GM18858 (cell line): Measurements from ENCODE around the gene TMEM232.
A peak's percentile ranks its signal among the peaks of the same experiment; 100 is the strongest.
"Not testable (repeated sequence)": the region's sequence is repeated elsewhere in the genome, so short reads cannot be mapped to it uniquely, and the experiment has no call there.

Source experiments
- ATAC-seq: cut with Tn5 transposase; IDR thresholded peaks from one replicate; pipeline ENCODE4 v1.9.1; 2021; ENCODE audit not compliant: unreplicated experiment

TMEM232 gene

DNA sequence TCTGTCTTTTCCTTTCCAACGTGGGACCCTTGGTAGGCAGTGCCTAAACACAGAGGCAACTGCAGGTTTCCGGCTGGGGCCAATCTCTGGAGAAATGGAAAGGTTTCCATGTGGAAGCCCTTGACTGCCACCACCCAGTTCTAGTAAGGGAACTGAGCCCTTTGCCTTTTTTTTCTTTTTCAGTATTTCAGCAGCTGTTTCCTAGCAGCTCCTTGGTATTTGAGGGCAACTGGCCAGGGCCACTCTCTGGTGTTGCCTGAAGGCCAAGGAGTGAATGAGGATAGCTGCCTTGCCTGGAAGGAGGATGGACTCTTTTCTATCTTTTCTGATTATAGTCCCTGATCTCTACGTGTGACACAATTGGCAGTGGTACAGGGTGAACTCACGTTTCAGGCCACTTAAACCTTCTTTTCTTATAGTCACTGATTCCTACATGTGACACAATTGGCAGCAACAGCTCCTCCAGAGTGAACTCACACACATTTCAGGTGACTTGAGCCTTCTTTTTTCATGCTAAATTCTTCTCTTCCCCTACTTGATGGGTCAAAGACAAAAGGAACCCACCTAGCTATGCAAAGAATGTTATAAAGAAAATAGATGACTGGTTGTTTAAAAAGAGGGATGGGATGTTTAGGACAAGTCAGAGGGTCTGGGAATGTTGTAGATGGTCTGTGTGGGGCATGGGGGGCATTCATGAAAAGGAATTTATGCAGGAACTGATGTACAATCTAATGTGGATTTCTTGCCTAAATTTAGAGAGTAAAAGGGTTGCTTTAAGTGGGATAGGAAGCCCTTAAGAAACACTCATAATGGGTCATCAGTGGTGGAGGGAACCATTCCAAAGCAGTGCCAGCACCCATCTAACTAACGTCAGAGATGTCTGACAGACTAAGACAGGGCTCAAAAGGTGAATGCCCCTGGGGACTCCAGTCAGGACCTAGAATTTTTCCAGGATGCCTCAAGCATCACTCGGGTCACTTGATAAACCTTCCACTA is 190.1 kb downstream of the TMEM232 start:
- no peak for ATAC-seq

GRCh38 chr5:110535146-110535545 is 191.3 kb downstream of the TMEM232 start:
- ATAC-seq, result not testable (repeated sequence)

DNA sequence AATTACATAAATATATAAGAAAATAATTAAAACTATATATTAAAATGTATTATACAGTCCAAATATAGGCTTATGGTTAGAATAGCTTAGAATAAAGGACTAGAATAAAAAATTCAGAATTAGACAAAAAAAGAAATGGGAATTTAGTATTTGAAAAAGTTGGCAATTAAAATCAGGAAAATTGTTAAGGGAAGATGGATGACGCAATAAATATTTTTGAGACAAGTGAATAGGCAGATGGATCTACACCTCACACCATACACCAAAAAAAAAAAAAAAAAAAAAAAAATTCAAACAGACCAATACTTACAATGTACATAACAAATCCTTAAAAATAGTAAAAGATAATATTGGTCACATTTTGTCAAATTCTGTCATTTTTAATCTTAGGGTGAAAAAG is 200.7 kb downstream of the TMEM232 start:
- ATAC-seq, result no peak

DNA sequence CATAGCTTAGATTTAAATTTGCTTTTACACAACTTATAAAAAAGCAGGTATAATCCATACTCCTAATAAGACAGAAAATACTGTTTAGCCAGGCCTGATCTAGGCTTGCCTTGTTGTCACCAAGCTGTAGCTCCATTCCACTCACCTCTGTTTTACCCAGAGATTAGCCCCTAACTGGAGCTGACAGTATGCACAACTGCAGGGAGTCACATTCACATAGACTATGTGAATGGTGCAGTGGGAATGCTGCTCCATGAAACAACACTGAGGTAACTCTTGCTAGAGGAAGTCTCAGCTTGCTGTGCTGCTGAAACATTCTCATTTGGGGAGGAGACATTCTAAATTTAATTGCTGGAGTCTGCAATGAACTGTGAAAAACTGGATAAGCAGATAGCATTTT is 209.1 kb downstream of the TMEM232 start:
- ATAC-seq, result no peak

DNA sequence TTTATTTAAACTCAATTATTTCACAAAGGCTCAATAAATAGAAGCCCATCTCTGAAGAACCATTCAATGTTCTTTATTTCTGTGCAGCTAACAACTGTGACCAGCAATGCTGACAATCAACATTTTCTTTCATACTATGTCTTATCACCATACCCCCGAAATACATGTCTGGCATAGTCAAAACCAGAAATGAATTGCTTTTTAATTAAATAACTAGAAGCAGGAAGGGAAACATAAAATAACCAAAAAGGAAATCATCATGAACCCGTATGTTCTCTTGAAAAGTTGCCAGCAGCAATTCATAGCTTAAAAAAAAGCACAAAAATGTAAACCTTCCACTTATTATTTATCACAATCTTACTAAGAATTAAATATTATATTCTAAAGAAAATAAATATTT is 212.4 kb downstream of the TMEM232 start:
- no peak for ATAC-seq

- no peak for ATAC-seq
Observed at GRCh38 chr5:110512266-110512665, 214.2 kb downstream of the TMEM232 start.

- ATAC-seq, result no peak
Observed at GRCh38 chr5:110510146-110510545, 216.3 kb downstream of the TMEM232 start.

DNA sequence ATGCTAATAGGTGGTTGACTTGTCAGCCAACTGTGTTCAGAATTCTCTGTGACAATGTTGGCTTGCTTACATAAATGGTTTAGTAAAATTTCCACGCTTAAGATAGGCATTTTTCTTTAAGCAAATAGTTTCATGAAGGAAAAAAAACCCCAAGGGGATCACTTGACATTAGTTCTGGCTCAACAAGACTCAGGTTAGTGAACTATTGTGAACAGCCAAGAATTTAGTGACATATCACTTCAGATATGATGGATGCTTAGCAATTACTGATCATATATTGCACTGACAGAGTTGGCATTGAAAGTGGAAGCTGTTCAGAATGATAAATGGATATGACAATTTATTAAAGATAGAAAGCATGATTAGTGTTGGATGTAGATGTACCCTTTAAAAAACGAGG is 218.5 kb downstream of the TMEM232 start:
- ATAC-seq, result no peak

DNA sequence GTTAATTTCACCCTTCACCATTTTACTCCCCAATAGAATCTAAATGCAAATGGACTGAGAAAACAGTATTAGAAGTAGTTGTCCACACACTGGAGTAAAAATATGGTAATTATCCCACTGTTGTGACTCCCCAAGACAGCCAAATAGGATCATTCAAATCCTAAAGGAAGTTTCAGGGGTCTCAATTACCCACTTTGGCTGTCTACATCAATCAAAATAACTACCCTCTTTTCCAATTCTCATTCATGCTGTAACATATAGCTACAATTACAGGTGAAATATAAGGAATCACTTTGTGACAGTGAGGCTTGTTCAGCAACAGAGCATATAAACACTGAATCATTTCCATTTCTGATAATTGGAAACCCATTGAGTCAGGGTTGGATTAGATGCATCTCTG is 220.1 kb downstream of the TMEM232 start:
- no peak for ATAC-seq

- no peak for ATAC-seq
Observed at GRCh38 chr5:110496276-110496675, 230.2 kb downstream of the TMEM232 start.

DNA sequence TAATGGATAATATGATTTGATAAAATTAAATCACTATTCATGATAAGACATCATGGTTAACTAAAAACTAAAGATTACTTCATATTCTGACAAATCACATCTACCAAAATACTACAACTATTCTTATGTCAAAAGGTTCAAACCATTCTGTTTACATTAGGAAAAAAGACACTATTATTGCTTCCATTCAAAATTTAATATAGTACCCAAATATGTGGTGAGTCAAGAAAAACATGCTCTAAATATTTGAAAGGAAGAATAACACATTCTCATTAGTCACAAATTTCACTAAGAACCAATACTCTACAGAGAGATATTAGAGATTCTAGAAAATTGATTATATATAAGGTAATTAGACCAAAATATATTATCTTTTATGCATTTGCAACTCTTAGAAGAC is 234.0 kb downstream of the TMEM232 start:
- ATAC-seq, result no peak

- no peak for ATAC-seq
Observed at GRCh38 chr5:110478895-110479294, 247.6 kb downstream of the TMEM232 start.

GRCh38 chr5:110477911-110478310 is 248.6 kb downstream of the TMEM232 start:
- no peak for ATAC-seq

DNA sequence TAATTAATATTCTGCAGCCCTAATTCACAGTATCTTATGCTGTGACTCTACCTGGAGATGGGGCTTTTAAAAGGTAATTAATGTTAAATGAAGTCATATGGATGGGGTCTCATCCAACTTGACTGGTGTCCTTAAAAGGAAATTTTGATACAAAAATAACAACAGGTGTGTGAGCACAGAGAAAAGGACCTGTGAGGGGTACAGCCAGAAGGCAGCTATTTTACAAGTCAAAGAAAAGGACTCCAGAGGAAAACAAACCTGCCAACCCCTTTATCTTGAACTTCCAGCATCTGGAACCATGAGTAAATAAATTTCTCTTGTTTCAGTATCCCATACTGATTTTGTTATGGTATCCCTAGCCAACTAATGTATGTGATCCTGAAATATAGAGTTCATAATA is 250.3 kb downstream of the TMEM232 start:
- ATAC-seq, result no peak

DNA sequence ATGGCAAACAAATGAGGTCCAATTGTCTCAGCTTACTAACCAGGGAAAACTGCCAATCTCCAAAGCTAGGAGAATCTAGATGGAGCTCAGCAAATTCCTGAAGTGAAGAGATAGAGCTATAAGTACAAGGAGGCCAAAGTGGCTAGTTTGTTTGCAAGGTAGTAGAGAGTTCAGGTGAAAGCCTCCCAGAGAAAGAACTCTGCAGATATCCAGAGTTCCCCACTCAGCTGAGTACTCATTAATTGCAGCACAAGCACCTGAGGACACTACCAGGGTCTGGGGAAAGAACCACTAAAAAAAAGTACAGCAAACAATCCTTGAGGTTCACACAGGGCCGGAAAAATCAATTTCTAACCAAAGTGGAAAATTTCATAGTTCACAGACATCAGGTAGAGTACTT is 250.9 kb downstream of the TMEM232 start:
- no peak for ATAC-seq

DNA sequence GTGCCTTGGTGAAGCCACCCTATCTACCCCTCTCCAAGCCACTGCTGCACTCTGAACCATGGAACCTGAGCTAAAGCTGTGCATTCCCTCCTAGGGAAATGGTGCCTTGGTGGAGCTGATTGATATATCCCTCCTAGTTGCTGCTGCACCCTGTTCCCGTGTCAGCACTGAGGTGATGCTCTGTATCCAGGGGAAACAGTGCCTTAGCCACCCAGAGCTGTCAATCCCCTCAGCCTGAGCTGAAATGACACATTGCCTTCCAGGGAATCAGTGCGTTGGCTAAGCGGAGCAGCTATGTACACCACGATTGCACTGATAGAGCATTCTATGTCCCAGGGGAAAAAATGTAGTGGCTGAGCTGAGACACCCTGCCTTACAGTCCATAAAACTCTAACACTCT is 257.0 kb downstream of the TMEM232 start:
- ATAC-seq, result no peak

GRCh38 chr5:110463106-110463505 is 263.4 kb downstream of the TMEM232 start:
- no peak for ATAC-seq

DNA sequence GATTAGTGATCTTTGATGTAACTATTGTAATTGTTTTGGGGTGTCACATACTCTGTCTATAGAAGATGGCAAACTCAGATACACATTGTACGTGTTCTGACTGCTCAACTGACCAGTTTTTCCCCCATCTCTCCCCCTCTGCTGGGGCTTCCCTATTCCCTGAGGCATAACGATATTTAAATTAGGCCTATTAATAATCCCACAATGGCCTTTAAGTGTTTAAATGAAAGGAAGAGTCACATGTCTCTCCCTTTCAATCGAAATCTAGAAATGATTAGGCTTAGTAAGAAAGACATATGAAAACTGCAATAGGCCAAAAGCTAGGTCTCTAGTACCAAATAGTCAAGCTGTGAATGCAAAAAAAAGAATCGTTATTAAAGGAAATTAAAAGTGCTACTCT is 265.6 kb downstream of the TMEM232 start:
- ATAC-seq, result peak; percentile 45

DNA sequence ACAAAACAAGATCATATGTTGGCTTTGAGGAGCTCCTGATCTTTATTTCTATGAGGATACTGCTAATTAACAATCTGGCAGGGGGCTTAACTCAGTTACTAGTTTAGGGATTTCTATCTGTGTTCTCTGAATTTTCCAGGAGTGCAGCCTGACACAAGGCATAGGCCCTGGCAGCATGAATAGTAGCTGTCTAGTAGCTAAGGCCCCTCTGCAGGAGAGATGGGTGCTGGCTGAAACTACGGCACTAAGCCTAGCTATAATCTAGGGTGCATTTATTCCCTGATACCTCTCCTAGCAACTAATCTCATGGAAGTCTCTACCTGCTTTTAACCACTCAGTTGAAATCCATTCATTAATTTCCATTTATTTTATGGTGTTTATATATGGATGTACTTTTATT is 268.2 kb downstream of the TMEM232 start:
- ATAC-seq, result no peak

DNA sequence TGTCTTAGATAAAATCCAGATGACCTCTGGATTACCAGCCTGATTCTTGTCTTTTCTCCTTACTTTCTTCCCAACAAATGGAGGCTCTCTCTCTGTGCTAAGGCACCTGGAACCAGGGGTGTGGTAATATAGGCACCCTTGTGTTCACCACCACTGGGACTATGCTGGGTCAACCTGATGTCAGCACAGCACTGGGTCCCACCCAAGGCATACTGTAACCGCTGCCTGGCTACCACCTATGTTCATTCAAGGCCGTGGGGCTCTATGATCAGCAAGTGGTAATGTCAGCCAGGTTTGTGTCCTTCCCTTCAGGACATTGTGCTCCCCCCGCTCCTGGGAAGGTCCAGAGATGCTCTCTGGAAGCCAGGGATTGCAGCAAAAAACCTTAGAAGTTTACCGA is 283.6 kb downstream of the TMEM232 start:
- ATAC-seq, result no peak

GRCh38 chr5:110441035-110441434 is 285.4 kb downstream of the TMEM232 start:
- peak; percentile 77 for ATAC-seq

- ATAC-seq, result no peak
Observed at GRCh38 chr5:110440058-110440457, 286.4 kb downstream of the TMEM232 start.

DNA sequence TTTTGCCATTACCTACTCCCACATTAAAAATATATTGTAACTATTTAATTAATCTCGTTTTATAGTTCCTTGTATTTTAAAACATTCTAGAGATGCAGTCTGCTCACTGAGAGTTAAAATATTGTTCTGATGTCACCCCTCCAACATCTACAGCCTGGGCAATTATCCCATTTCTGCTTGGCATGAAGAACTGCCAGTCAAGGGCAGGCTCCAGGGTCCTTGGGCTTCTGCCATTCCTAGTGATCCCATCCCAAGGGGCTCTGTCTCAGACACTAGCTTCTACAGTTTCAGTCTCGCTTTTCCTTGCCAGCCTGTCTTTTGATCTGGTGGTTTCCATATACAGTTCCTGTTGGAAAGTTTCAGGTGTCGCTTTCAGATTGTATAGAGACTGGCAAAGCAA is 287.2 kb downstream of the TMEM232 start:
- ATAC-seq, result no peak
